OCI-LY7 (cell line): ENCODE results near the gene DNAJB14.

ENCODE experiments used
- EZH2phosphoT487 ChIP-seq: fragments of 200-600 bp; sonication (generic); IDR thresholded peaks from 2 replicates; pipeline ENCODE4 v1.6.1; 2018; ENCODE audit warnings: low read depth, borderline replicate concordance, mild to moderate bottlenecking, mixed run types, antibody characterized with exemption, low read length, moderate library complexity, mixed read lengths
- TF ChIP-seq, protein P1 (sequence below): fragments of 200-600 bp; sonication (generic); conservative IDR thresholded peaks from 2 replicates; pipeline ENCODE4 v1.5.1; 2014; ENCODE audit warnings: mild to moderate bottlenecking, antibody characterized with exemption, low read length, moderate library complexity, mixed read lengths

GRCh38 chr4:99934891-99935290 lies 11.5 kb downstream of the DNAJB14 start:
- TF ChIP-seq, protein P1, sequence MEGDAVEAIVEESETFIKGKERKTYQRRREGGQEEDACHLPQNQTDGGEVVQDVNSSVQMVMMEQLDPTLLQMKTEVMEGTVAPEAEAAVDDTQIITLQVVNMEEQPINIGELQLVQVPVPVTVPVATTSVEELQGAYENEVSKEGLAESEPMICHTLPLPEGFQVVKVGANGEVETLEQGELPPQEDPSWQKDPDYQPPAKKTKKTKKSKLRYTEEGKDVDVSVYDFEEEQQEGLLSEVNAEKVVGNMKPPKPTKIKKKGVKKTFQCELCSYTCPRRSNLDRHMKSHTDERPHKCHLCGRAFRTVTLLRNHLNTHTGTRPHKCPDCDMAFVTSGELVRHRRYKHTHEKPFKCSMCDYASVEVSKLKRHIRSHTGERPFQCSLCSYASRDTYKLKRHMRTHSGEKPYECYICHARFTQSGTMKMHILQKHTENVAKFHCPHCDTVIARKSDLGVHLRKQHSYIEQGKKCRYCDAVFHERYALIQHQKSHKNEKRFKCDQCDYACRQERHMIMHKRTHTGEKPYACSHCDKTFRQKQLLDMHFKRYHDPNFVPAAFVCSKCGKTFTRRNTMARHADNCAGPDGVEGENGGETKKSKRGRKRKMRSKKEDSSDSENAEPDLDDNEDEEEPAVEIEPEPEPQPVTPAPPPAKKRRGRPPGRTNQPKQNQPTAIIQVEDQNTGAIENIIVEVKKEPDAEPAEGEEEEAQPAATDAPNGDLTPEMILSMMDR: no peak
- no peak for TF ChIP-seq EZH2phosphoT487
